HepG2 (cell line): ENCODE measurements around the gene HEXD. TPM values are rescaled to one million over a fixed set of nuclear protein-coding genes. Genes with fewer than 3 reads are reported as not detected.
A peak's percentile ranks its signal among the peaks of the same experiment; 100 is the strongest.

Source experiments
- ARNT2 ChIP-seq: sonication (generic); formaldehyde crosslinking; IDR thresholded peaks from 2 replicates; pipeline ENCODE4 v1.8.0; 2022; ENCODE audit warnings: mild to moderate bottlenecking, low read depth, missing genetic modification reagents, moderate library complexity
- CENPBD1 ChIP-seq: sonication (generic); formaldehyde crosslinking; IDR thresholded peaks from 2 replicates; pipeline ENCODE4 v1.8.0; 2022; ENCODE audit warnings: missing genetic modification reagents, low read depth, mild to moderate bottlenecking, borderline replicate concordance
- DMAP1 ChIP-seq: IDR thresholded peaks from 2 replicates; pipeline ENCODE4 v1.6.1; 2016
- HDAC2 ChIP-seq: sonication (generic); formaldehyde crosslinking; IDR thresholded peaks from 2 replicates; pipeline ENCODE4 v1.4.0; 2020; ENCODE audit warnings: missing genetic modification reagents
- NPAS2 ChIP-seq: sonication (generic); formaldehyde crosslinking; IDR thresholded peaks from 2 replicates; pipeline ENCODE4 v1.8.0; 2022; ENCODE audit warnings: mild to moderate bottlenecking, missing genetic modification reagents, borderline replicate concordance
- POGZ ChIP-seq: sonication (generic); formaldehyde crosslinking; IDR thresholded peaks from 2 replicates; pipeline ENCODE4 v1.4.0; 2020; ENCODE audit warnings: mild to moderate bottlenecking, missing genetic modification reagents
- RBAK ChIP-seq: sonication (generic); formaldehyde crosslinking; IDR thresholded peaks from 2 replicates; pipeline ENCODE4 v1.5.1; 2020; ENCODE audit warnings: mild to moderate bottlenecking, missing genetic modification reagents
- SP4 ChIP-seq: sonication (generic); formaldehyde crosslinking; IDR thresholded peaks from 2 replicates; pipeline ENCODE4 v1.8.1; 2023; ENCODE audit warnings: mild to moderate bottlenecking, missing genetic modification reagents
- WIZ ChIP-seq: sonication (generic); formaldehyde crosslinking; IDR thresholded peaks from 2 replicates; pipeline ENCODE4 v1.5.1; 2020; ENCODE audit warnings: mild to moderate bottlenecking, missing genetic modification reagents
- ZNF12 ChIP-seq: sonication (generic); formaldehyde crosslinking; IDR thresholded peaks from 2 replicates; pipeline ENCODE4 v1.5.0; 2020; ENCODE audit warnings: missing genetic modification reagents
- ZNF230 ChIP-seq: sonication (generic); formaldehyde crosslinking; IDR thresholded peaks from 2 replicates; pipeline ENCODE4 v1.4.0; 2020; ENCODE audit warnings: mild to moderate bottlenecking, missing genetic modification reagents
- ZNF430 ChIP-seq: sonication (generic); formaldehyde crosslinking; IDR thresholded peaks from 2 replicates; pipeline ENCODE4 v1.9.0; 2021; ENCODE audit warnings: mild to moderate bottlenecking, missing genetic modification reagents
- ZNF446 ChIP-seq: sonication (generic); formaldehyde crosslinking; IDR thresholded peaks from 2 replicates; pipeline ENCODE4 v1.5.0; 2020; ENCODE audit warnings: mild to moderate bottlenecking, missing genetic modification reagents
- polyA plus RNA-seq, 8 experiments: library from polyadenylated mRNA; depleted of rRNA in 3 of 8; stranded (reverse) in 7 of 8; unstranded in 1 of 8; fragments of >200 nt; fragmentation: Illumina TruSeq in 4 of 8; extraction: Trizol in 4 of 8; gene quantifications; 2 replicates each; pipeline versions ENCODE4 v1.2.1 to v1.2.3, GENCODE V29; 2011 to 2016; ENCODE audit warnings: low read depth in 4 of 8, missing spikeins in 1 of 8, mixed read lengths in 1 of 8; ENCODE audit not compliant: insufficient read depth in 1 of 8
- total RNA-seq, 5 experiments: library from RNA; depleted of rRNA; stranded (reverse); fragments of >200 nt; fragmentation: Illumina TruSeq; extraction: Trizol; gene quantifications; 2 replicates each; pipeline ENCODE4 v1.2.3, GENCODE V29; 2016; ENCODE audit warnings: low read depth in 1 of 5
- TF ChIP-seq, protein P1 (sequence below): sonication (generic); formaldehyde crosslinking; IDR thresholded peaks from one replicate; pipeline ENCODE4 v1.5.1; 2020; ENCODE audit warnings: mild to moderate bottlenecking, missing genetic modification reagents; ENCODE audit errors: not compliant biosample characterization
- TF ChIP-seq, protein P2 (sequence below): sonication (generic); formaldehyde crosslinking; IDR thresholded peaks from 2 replicates; pipeline ENCODE4 v1.4.0; 2020; ENCODE audit warnings: missing genetic modification reagents
- TF ChIP-seq, protein P3 (sequence below): sonication (generic); formaldehyde crosslinking; IDR thresholded peaks from 2 replicates; pipeline ENCODE4 v1.5.1; 2020; ENCODE audit warnings: missing genetic modification reagents, mild to moderate bottlenecking, borderline replicate concordance

The HEXD gene
- total and polyA plus RNA-seq, 2 of the 13 experiments (the other 11 are each of a cell fraction or from before 2014, with no cell fraction given) = 22.3 to 41.8 TPM

DNA sequence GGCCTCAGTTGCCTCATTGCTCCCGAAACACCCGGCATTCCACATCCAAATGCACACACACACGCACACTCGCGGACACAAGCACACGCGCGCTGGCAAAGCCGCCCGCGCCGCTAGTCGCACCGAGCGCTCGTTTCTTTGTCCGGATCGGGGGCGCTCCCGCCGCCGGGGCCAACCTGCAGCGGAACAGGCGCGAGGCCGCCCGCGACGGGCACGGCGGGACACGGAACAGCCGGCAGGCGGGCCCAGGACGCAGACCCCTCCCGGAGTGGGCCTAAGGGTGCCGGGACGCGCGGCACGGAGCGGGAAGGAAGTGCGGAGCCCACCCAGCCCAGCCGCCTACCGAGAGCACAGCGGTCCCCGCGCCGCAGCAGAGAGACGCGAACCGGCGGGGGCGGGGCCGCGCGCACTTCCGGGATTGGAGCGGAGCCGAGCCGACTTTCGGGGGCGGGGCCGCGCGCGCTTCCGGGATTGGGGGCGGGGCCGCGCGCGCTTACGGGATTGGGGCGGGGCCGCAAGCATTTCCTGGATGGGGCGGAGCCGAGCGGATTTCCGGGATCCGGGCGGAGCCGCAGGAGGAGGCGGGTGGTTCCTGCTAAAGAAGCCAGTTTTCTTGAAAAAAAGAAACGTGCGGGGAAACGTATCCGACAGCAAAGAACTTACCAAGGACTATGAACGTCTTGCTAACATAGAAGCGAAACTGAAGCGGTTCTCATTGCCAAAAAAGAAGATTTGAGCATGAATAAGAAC, 32.4 kb downstream of the HEXD start, which contains the start of gene CYBC1 (continued):
- TF ChIP-seq WIZ (0 out of 2 replicates have a peak, but pooled peaks have one; percentile 22), ZNF446 (CRISPR knock-in tag) (peak; percentile 85), ZNF12 (CRISPR knock-in tag) (no peak), SP4 (CRISPR knock-in tag) (peak; percentile 97), CENPBD1 (CRISPR knock-in tag) (no peak; the same call in 1 of the 2 replicates), ARNT2 (CRISPR knock-in tag) (peak; percentile 90), ZNF230 (CRISPR knock-in tag) (0 out of 2 replicates have a peak, but pooled peaks have one; percentile 27), POGZ (peak; percentile 50), NPAS2 (no peak), RBAK (CRISPR knock-in tag) (no peak), ZNF430 (CRISPR knock-in tag) (peak; percentile 53; the same call in 1 of the 2 replicates), HDAC2 (CRISPR knock-in tag) (no peak; the same call in 1 of the 2 replicates), DMAP1 (CRISPR knock-in tag) (peak; percentile 36)
- TF ChIP-seq, protein P1, sequence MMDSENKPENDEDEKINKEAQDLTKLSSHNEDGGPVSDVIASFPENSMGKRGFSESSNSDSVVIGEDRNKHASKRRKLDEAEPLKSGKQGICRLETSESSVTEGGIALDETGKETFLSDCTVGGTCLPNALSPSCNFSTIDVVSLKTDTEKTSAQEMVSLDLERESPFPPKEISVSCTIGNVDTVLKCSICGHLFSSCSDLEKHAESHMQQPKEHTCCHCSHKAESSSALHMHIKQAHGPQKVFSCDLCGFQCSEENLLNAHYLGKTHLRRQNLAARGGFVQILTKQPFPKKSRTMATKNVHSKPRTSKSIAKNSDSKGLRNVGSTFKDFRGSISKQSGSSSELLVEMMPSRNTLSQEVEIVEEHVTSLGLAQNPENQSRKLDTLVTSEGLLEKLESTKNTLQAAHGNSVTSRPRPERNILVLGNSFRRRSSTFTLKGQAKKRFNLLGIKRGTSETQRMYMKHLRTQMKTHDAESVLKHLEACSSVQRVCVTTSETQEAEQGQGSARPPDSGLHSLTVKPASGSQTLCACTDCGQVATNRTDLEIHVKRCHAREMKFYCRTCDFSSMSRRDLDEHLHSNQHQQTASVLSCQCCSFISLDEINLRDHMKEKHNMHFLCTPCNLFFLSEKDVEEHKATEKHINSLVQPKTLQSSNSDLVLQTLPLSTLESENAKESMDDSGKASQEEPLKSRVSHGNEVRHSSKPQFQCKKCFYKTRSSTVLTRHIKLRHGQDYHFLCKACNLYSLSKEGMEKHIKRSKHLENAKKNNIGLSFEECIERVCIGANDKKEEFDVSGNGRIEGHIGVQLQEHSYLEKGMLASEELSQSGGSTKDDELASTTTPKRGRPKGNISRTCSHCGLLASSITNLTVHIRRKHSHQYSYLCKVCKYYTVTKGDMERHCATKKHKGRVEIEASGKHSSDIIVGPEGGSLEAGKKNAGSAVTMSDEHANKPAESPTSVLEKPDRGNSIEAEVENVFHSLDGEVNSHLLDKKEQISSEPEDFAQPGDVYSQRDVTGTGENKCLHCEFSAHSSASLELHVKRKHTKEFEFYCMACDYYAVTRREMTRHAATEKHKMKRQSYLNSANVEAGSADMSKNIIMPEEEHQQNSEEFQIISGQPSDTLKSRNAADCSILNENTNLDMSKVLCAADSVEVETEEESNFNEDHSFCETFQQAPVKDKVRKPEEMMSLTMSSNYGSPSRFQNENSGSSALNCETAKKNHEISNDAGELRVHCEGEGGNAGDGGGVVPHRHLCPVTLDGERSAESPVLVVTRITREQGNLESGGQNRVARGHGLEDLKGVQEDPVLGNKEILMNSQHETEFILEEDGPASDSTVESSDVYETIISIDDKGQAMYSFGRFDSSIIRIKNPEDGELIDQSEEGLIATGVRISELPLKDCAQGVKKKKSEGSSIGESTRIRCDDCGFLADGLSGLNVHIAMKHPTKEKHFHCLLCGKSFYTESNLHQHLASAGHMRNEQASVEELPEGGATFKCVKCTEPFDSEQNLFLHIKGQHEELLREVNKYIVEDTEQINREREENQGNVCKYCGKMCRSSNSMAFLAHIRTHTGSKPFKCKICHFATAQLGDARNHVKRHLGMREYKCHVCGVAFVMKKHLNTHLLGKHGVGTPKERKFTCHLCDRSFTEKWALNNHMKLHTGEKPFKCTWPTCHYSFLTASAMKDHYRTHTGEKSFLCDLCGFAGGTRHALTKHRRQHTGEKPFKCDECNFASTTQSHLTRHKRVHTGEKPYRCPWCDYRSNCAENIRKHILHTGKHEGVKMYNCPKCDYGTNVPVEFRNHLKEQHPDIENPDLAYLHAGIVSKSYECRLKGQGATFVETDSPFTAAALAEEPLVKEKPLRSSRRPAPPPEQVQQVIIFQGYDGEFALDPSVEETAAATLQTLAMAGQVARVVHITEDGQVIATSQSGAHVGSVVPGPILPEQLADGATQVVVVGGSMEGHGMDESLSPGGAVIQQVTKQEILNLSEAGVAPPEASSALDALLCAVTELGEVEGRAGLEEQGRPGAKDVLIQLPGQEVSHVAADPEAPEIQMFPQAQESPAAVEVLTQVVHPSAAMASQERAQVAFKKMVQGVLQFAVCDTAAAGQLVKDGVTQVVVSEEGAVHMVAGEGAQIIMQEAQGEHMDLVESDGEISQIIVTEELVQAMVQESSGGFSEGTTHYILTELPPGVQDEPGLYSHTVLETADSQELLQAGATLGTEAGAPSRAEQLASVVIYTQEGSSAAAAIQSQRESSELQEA (CRISPR knock-in tag) = peak; percentile 59
- TF ChIP-seq, protein P2, sequence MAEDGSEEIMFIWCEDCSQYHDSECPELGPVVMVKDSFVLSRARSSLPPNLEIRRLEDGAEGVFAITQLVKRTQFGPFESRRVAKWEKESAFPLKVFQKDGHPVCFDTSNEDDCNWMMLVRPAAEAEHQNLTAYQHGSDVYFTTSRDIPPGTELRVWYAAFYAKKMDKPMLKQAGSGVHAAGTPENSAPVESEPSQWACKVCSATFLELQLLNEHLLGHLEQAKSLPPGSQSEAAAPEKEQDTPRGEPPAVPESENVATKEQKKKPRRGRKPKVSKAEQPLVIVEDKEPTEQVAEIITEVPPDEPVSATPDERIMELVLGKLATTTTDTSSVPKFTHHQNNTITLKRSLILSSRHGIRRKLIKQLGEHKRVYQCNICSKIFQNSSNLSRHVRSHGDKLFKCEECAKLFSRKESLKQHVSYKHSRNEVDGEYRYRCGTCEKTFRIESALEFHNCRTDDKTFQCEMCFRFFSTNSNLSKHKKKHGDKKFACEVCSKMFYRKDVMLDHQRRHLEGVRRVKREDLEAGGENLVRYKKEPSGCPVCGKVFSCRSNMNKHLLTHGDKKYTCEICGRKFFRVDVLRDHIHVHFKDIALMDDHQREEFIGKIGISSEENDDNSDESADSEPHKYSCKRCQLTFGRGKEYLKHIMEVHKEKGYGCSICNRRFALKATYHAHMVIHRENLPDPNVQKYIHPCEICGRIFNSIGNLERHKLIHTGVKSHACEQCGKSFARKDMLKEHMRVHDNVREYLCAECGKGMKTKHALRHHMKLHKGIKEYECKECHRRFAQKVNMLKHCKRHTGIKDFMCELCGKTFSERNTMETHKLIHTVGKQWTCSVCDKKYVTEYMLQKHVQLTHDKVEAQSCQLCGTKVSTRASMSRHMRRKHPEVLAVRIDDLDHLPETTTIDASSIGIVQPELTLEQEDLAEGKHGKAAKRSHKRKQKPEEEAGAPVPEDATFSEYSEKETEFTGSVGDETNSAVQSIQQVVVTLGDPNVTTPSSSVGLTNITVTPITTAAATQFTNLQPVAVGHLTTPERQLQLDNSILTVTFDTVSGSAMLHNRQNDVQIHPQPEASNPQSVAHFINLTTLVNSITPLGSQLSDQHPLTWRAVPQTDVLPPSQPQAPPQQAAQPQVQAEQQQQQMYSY = no peak
- TF ChIP-seq, protein P3, sequence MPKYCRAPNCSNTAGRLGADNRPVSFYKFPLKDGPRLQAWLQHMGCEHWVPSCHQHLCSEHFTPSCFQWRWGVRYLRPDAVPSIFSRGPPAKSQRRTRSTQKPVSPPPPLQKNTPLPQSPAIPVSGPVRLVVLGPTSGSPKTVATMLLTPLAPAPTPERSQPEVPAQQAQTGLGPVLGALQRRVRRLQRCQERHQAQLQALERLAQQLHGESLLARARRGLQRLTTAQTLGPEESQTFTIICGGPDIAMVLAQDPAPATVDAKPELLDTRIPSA = no peak
